Thoracic aorta (tissue), 2 donors: ENCODE results near the gene NDUFA3. TPM values are rescaled to one million over a fixed set of nuclear protein-coding genes. Genes with fewer than 3 reads are reported as not detected.

Experiments used
- ATAC-seq: fragments of 150-250 bp; one replicate; pipeline ENCODE4 v1.8.0; 2017; ENCODE audit warnings: low read depth; ENCODE audit not compliant: insufficient number of reproducible peaks, low FRiP score
- DNase-seq: peaks from one replicate; pipeline ENCODE4 v3.0.0-alpha.2; 2020; ENCODE audit warnings: low spot score
- H3K27ac ChIP-seq, 2 donors: fragments of 200-600 bp; sonication (generic); 1 replicate in 1 of 2; 2 replicates in 1 of 2; pipeline ENCODE4 v1.5.1; 2016; ENCODE audit warnings: mild to moderate bottlenecking in 2 of 2, moderate library complexity in 2 of 2
- H3K27me3 ChIP-seq: fragments of 200-600 bp; sonication (generic); replicated peaks from 2 replicates; pipeline ENCODE4 v1.6.0; 2016; ENCODE audit warnings: mild to moderate bottlenecking; ENCODE audit not compliant: insufficient read depth
- H3K36me3 ChIP-seq: fragments of 200-600 bp; sonication (generic); one replicate; pipeline ENCODE4 v1.5.1; 2016
- H3K4me1 ChIP-seq, 2 donors: fragments of 200-600 bp; sonication (generic); 1 replicate in 1 of 2; 2 replicates in 1 of 2; pipeline versions ENCODE4 v1.5.1 to v1.6.0; 2016; ENCODE audit warnings: low read depth in 2 of 2, mild to moderate bottlenecking in 1 of 2; ENCODE audit not compliant: control insufficient read depth in 1 of 2
- H3K4me3 ChIP-seq: fragments of 200-600 bp; sonication (generic); 2 replicates; pipeline ENCODE4 v1.5.1; 2016; ENCODE audit warnings: mild to moderate bottlenecking
- H3K9me3 ChIP-seq: fragments of 200-600 bp; sonication (generic); 2 replicates; pipeline ENCODE4 v1.5.1; 2016
- CTCF ChIP-seq: fragments of 200-600 bp; sonication (generic); IDR thresholded peaks from one replicate; pipeline ENCODE4 v1.5.1; 2019; ENCODE audit warnings: antibody characterized with exemption
- total RNA-seq, 2 donors: library from RNA; depleted of rRNA; stranded (reverse); fragments of >200 nt; gene quantifications; one replicate each; pipeline versions ENCODE4 v1.1.0 to v1.2.3, GENCODE V29; 2016

The NDUFA3 gene
- total RNA-seq, 2 donors from 2014 or later: 13.0 to 16.6 TPM

GRCh38 chr19:54104998-54105715 lies 2.5 kb downstream of the NDUFA3 start:
- H3K36me3 ChIP-seq: peaks cover 35% of the 10 kb centered on the region
- H3K9me3 ChIP-seq: no peaks in the 10 kb centered on the region
- peaks cover 7 to 13% of the 10 kb centered on the region in 2 donors for H3K4me1 ChIP-seq
- no peaks in the 10 kb centered on the region for H3K27me3 ChIP-seq
- H3K27ac ChIP-seq: no peak overlapping the region
- DNase-seq: no peak
- no peak overlapping the region for H3K4me3 ChIP-seq
- ATAC-seq: no peak
- no peak for TF ChIP-seq CTCF

GRCh38 chr19:54105796-54106195 lies 3.1 kb downstream of the NDUFA3 start:
- DNase-seq: no peak
- no peak for TF ChIP-seq CTCF
- H3K27ac ChIP-seq: no peak overlapping the region

GRCh38 chr19:54106716-54107115 lies 4.1 kb downstream of the NDUFA3 start:
- no peak overlapping the region for H3K27ac ChIP-seq
- peaks cover 43% of the 10 kb centered on the region for H3K36me3 ChIP-seq
- no peak for DNase-seq
- H3K9me3 ChIP-seq: no peaks in the 10 kb centered on the region
- no peaks in the 10 kb centered on the region for H3K27me3 ChIP-seq
- ATAC-seq: no peak
- no peak overlapping the region for H3K4me3 ChIP-seq
- TF ChIP-seq CTCF: no peak
- H3K4me1 ChIP-seq: peaks cover 7 to 13% of the 10 kb centered on the region in 2 donors

More at GRCh38 chr19:54105796-54106195, 3.1 kb downstream of the NDUFA3 start:
- no peaks in the 10 kb centered on the region for H3K27me3 ChIP-seq
- H3K9me3 ChIP-seq: no peaks in the 10 kb centered on the region
- no peak for ATAC-seq
- H3K4me1 ChIP-seq: peaks cover 7 to 13% of the 10 kb centered on the region in 2 donors
- no peak overlapping the region for H3K4me3 ChIP-seq
- peaks cover 40% of the 10 kb centered on the region for H3K36me3 ChIP-seq

GRCh38 chr19:54107876-54108490 lies 5.3 kb downstream of the NDUFA3 start:
- no peaks in the 10 kb centered on the region for H3K27me3 ChIP-seq
- no peak for TF ChIP-seq CTCF
- H3K27ac ChIP-seq: no peak overlapping the region
- no peak for DNase-seq
- no peak for ATAC-seq
- peaks cover 43% of the 10 kb centered on the region for H3K36me3 ChIP-seq
- H3K4me1 ChIP-seq: peaks cover 7 to 13% of the 10 kb centered on the region in 2 donors
- H3K4me3 ChIP-seq: no peak overlapping the region
- H3K9me3 ChIP-seq: no peaks in the 10 kb centered on the region

GRCh38 chr19:54108496-54108895 lies 5.8 kb downstream of the NDUFA3 start:
- DNase-seq (no peak), ATAC-seq (no peak)
- H3K27ac ChIP-seq: no peak overlapping the region
- H3K9me3 ChIP-seq: no peaks in the 10 kb centered on the region
- H3K36me3 ChIP-seq: peaks cover 43% of the 10 kb centered on the region
- no peak overlapping the region for H3K4me3 ChIP-seq
- no peak for TF ChIP-seq CTCF
- H3K27me3 ChIP-seq: no peaks in the 10 kb centered on the region
- H3K4me1 ChIP-seq: peaks cover 4 to 9% of the 10 kb centered on the region in 2 donors
